ENCODE data around the gene TMEM81.

The TMEM81 gene

GRCh38 chr1:205059660-205060059, 24.6 kb downstream of the TMEM81 start:
- Histone ChIP-seq H3K4me2 (ENCODE audit: insufficient read depth, low read length, poor library complexity, severe bottlenecking) (no peak overlapping the region), H3K9ac (ENCODE audit: low read depth, low read length, poor library complexity) (no peak overlapping the region), H3K4me1 (ENCODE audit: control insufficient read depth in 2 of 2, insufficient read depth in 1 of 2, low read depth in 1 of 2, low read length in 2 of 2) (peaks cover 3 to 7% of the 10 kb centered on the region in 2 donors), H2BK5ac (ENCODE audit: low read length) (no peak overlapping the region), H4K91ac (ENCODE audit: low read depth, low read length, poor library complexity) (no peak overlapping the region), H3K27ac (replicated peaks; ENCODE audit: low read length) (no peak overlapping the region), H3K4ac (ENCODE audit: low read length) (no peak overlapping the region), H3K18ac (ENCODE audit: low read length) (no peak overlapping the region), H3K36me3 (replicated peaks in 1 of 2; ENCODE audit: control insufficient read depth in 2 of 2, insufficient read depth in 2 of 2, low read length in 2 of 2) (no peaks in the 10 kb centered on the region), H3K14ac (ENCODE audit: low read length) (no peak overlapping the region), H2BK12ac (ENCODE audit: low read length) (no peak overlapping the region), H2AK5ac (ENCODE audit: low read depth, low read length) (peak overlapping the region; percentile 78), H3K9me3 (replicated peaks in 1 of 2; ENCODE audit: control insufficient read depth in 2 of 2, insufficient read depth in 1 of 2, low read depth in 1 of 2, low read length in 2 of 2) (no peaks in the 10 kb centered on the region), H2AFZ (ENCODE audit: low read length) (no peak overlapping the region), H3K27me3 (ENCODE audit: control insufficient read depth in 3 of 3, insufficient read depth in 3 of 3, low read depth in 1 of 3, low read length in 3 of 3) (peaks cover 0 to 26% (median 0%) of the 10 kb centered on the region in 3 experiments), H3K79me1 (ENCODE audit: low read depth, low read length) (no peaks in the 10 kb centered on the region), H3K4me3 (ENCODE audit: low read length in 2 of 2) (no peak overlapping the region), H2BK15ac (ENCODE audit: low read length) (peak overlapping the region; percentile 9), H2BK120ac (ENCODE audit: low read depth, low read length) (no peak overlapping the region), H4K8ac (ENCODE audit: low read depth, low read length) (no peak overlapping the region), H3K23ac (ENCODE audit: low read depth, low read length, poor library complexity) (no peak overlapping the region)
- WGBS, 2 donors (ENCODE audit: extremely low coverage in 2 of 2, insufficient read length in 2 of 2, insufficient replicate concordance in 1 of 2): no CpG with 5 or more reads among the region's 6 CpGs
- no peak for DNase-seq (ENCODE audit: low spot score)

GRCh38 chr1:205058853-205059252, 25.4 kb downstream of the TMEM81 start:
- peak overlapping the region; percentile 53 for H4K91ac ChIP-seq (ENCODE audit: low read depth, low read length, poor library complexity)
- H3K79me1 ChIP-seq (ENCODE audit: low read depth, low read length): no peaks in the 10 kb centered on the region
- no peak for DNase-seq (ENCODE audit: low spot score)
- H2AFZ ChIP-seq (ENCODE audit: low read length): no peak overlapping the region
- peak overlapping the region; percentile 80 for H2AK5ac ChIP-seq (ENCODE audit: low read depth, low read length)
- H3K9ac ChIP-seq (ENCODE audit: low read depth, low read length, poor library complexity): no peak overlapping the region
- H2BK120ac ChIP-seq (ENCODE audit: low read depth, low read length): no peak overlapping the region
- H3K18ac ChIP-seq (ENCODE audit: low read length): no peak overlapping the region
- no peaks in the 10 kb centered on the region for H3K9me3 ChIP-seq (replicated peaks in 1 of 2; ENCODE audit: control insufficient read depth in 2 of 2, insufficient read depth in 1 of 2, low read depth in 1 of 2, low read length in 2 of 2)
- no peak overlapping the region for H4K8ac ChIP-seq (ENCODE audit: low read depth, low read length)
- H3K36me3 ChIP-seq (replicated peaks in 1 of 2; ENCODE audit: control insufficient read depth in 2 of 2, insufficient read depth in 2 of 2, low read length in 2 of 2): no peaks in the 10 kb centered on the region
- no CpG with 5 or more reads among the region's 12 CpGs for WGBS, 2 donors (ENCODE audit: extremely low coverage in 2 of 2, insufficient read length in 2 of 2, insufficient replicate concordance in 1 of 2)
- no peak overlapping the region for H3K27ac ChIP-seq (replicated peaks; ENCODE audit: low read length)
- no peak overlapping the region for H3K4me3 ChIP-seq (ENCODE audit: low read length in 2 of 2)
- peak overlapping the region; percentile 40 for H3K23ac ChIP-seq (ENCODE audit: low read depth, low read length, poor library complexity)
- H3K27me3 ChIP-seq (ENCODE audit: control insufficient read depth in 3 of 3, insufficient read depth in 3 of 3, low read depth in 1 of 3, low read length in 3 of 3): peaks cover 0 to 30% (median 0%) of the 10 kb centered on the region in 3 experiments
- H3K4me1 ChIP-seq (ENCODE audit: control insufficient read depth in 2 of 2, insufficient read depth in 1 of 2, low read depth in 1 of 2, low read length in 2 of 2): peaks cover 3 to 10% of the 10 kb centered on the region in 2 donors
- no peak overlapping the region for H3K4ac ChIP-seq (ENCODE audit: low read length)
- peak overlapping the region; percentile 70 for H2BK15ac ChIP-seq (ENCODE audit: low read length)
- H2BK12ac ChIP-seq (ENCODE audit: low read length): peak overlapping the region; percentile 80
- no peak overlapping the region for H3K4me2 ChIP-seq (ENCODE audit: insufficient read depth, low read length, poor library complexity, severe bottlenecking)
- H3K14ac ChIP-seq (ENCODE audit: low read length): no peak overlapping the region
- H2BK5ac ChIP-seq (ENCODE audit: low read length): no peak overlapping the region

- Histone ChIP-seq H4K8ac (ENCODE audit: low read depth, low read length) (no peak overlapping the region), H3K14ac (ENCODE audit: low read length) (no peak overlapping the region)
- WGBS, 2 donors (ENCODE audit: extremely low coverage in 2 of 2, insufficient read length in 2 of 2, insufficient replicate concordance in 1 of 2): no CpG with 5 or more reads among the region's 19 CpGs
These were observed 26.3 kb downstream of the TMEM81 start for GRCh38 chr1:205057808-205058575.

GRCh38 chr1:205056956-205057568, 27.2 kb downstream of the TMEM81 start:
- Histone ChIP-seq H2AFZ (ENCODE audit: low read length) (no peak overlapping the region), H3K4ac (ENCODE audit: low read length) (no peak overlapping the region), H3K9ac (ENCODE audit: low read depth, low read length, poor library complexity) (no peak overlapping the region), H2AK5ac (ENCODE audit: low read depth, low read length) (no peak overlapping the region), H3K36me3 (replicated peaks in 1 of 2; ENCODE audit: control insufficient read depth in 2 of 2, insufficient read depth in 2 of 2, low read length in 2 of 2) (no peaks in the 10 kb centered on the region), H2BK120ac (ENCODE audit: low read depth, low read length) (no peak overlapping the region), H2BK12ac (ENCODE audit: low read length) (no peak overlapping the region), H3K79me1 (ENCODE audit: low read depth, low read length) (no peaks in the 10 kb centered on the region), H3K27ac (replicated peaks; ENCODE audit: low read length) (no peak overlapping the region), H3K14ac (ENCODE audit: low read length) (no peak overlapping the region), H3K9me3 (replicated peaks in 1 of 2; ENCODE audit: control insufficient read depth in 2 of 2, insufficient read depth in 1 of 2, low read depth in 1 of 2, low read length in 2 of 2) (no peaks in the 10 kb centered on the region), H4K8ac (ENCODE audit: low read depth, low read length) (no peak overlapping the region), H3K4me2 (ENCODE audit: insufficient read depth, low read length, poor library complexity, severe bottlenecking) (no peak overlapping the region), H4K91ac (ENCODE audit: low read depth, low read length, poor library complexity) (no peak overlapping the region), H3K18ac (ENCODE audit: low read length) (peak overlapping the region; percentile 16), H3K4me3 (ENCODE audit: low read length in 2 of 2) (no peak overlapping the region), H2BK15ac (ENCODE audit: low read length) (peak overlapping the region; percentile 78), H2BK5ac (ENCODE audit: low read length) (no peak overlapping the region), H3K23ac (ENCODE audit: low read depth, low read length, poor library complexity) (no peak overlapping the region), H3K4me1 (ENCODE audit: control insufficient read depth in 2 of 2, insufficient read depth in 1 of 2, low read depth in 1 of 2, low read length in 2 of 2) (peaks cover 3 to 12% of the 10 kb centered on the region in 2 donors), H3K27me3 (ENCODE audit: control insufficient read depth in 3 of 3, insufficient read depth in 3 of 3, low read depth in 1 of 3, low read length in 3 of 3) (peaks cover 0 to 37% (median 0%) of the 10 kb centered on the region in 3 experiments)
- no CpG with 5 or more reads among the region's 6 CpGs for WGBS, 2 donors (ENCODE audit: extremely low coverage in 2 of 2, insufficient read length in 2 of 2, insufficient replicate concordance in 1 of 2)
- DNase-seq (ENCODE audit: low spot score): no peak

More at GRCh38 chr1:205057808-205058575, 26.3 kb downstream of the TMEM81 start:
- H2BK120ac ChIP-seq (ENCODE audit: low read depth, low read length): peak overlapping the region; percentile 5
- H3K18ac ChIP-seq (ENCODE audit: low read length): peak overlapping the region; percentile 67
- DNase-seq (ENCODE audit: low spot score): no peak
- H3K4me2 ChIP-seq (ENCODE audit: insufficient read depth, low read length, poor library complexity, severe bottlenecking): no peak overlapping the region
- no peaks in the 10 kb centered on the region for H3K9me3 ChIP-seq (replicated peaks in 1 of 2; ENCODE audit: control insufficient read depth in 2 of 2, insufficient read depth in 1 of 2, low read depth in 1 of 2, low read length in 2 of 2)
- H3K4me3 ChIP-seq (ENCODE audit: low read length in 2 of 2): no peak overlapping the region
- no peak overlapping the region for H2BK5ac ChIP-seq (ENCODE audit: low read length)
- no peak overlapping the region for H3K9ac ChIP-seq (ENCODE audit: low read depth, low read length, poor library complexity)
- H4K91ac ChIP-seq (ENCODE audit: low read depth, low read length, poor library complexity): no peak overlapping the region
- H3K4me1 ChIP-seq (ENCODE audit: control insufficient read depth in 2 of 2, insufficient read depth in 1 of 2, low read depth in 1 of 2, low read length in 2 of 2): peaks cover 3 to 12% of the 10 kb centered on the region in 2 donors
- no peaks in the 10 kb centered on the region for H3K36me3 ChIP-seq (replicated peaks in 1 of 2; ENCODE audit: control insufficient read depth in 2 of 2, insufficient read depth in 2 of 2, low read length in 2 of 2)
- H2AFZ ChIP-seq (ENCODE audit: low read length): no peak overlapping the region
- peaks cover 0 to 36% (median 0%) of the 10 kb centered on the region in 3 experiments for H3K27me3 ChIP-seq (ENCODE audit: control insufficient read depth in 3 of 3, insufficient read depth in 3 of 3, low read depth in 1 of 3, low read length in 3 of 3)
- no peak overlapping the region for H3K27ac ChIP-seq (replicated peaks; ENCODE audit: low read length)
- H3K4ac ChIP-seq (ENCODE audit: low read length): no peak overlapping the region
- no peak overlapping the region for H2BK12ac ChIP-seq (ENCODE audit: low read length)
- H3K23ac ChIP-seq (ENCODE audit: low read depth, low read length, poor library complexity): peak overlapping the region; percentile 21
- peak overlapping the region; percentile 29 for H2AK5ac ChIP-seq (ENCODE audit: low read depth, low read length)
- no peaks in the 10 kb centered on the region for H3K79me1 ChIP-seq (ENCODE audit: low read depth, low read length)
- H2BK15ac ChIP-seq (ENCODE audit: low read length): no peak overlapping the region

Data from neuronal stem cell (in vitro differentiated cells).